Measurements from ENCODE around the gene SPATA12.
"Not testable (repeated sequence)": the region's sequence is repeated elsewhere in the genome, so short reads cannot be mapped to it uniquely, and the experiment has no call there.

The SPATA12 gene

DNA sequence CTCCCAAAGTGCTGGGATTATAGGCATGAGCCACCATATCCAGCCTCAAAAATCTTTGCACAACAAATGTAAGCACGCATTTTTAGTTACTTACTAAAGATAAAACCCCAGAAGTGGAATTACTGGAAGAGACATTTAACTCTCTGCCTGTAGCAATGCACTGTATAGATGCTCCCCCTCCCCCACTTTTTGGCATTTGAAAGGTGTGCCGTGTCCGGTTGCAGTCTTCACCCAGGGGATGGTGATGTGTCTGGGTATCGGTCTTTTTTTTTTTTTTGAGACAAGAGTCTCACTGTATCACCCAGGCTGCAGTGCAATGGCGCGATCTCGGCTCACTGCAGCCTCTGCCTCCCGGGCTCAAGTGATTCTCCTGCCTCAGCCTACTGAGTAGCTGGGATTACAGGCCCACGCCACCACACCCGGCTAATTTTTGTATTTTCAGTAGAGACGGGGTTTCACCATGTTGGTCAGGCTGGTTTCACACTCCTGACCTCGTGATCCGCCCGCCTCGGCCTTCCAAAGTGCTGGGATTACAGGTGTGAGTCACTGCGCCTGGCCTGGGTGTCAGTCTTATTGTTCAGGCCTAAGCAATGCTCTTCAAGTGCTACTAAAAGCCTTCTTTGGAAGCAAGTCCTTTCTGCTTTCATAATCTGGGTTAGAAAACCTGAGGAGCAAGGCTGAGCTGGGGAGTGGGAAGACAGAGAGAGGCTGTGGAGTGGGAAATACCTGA lies 23.0 kb downstream of the SPATA12 start:
- DNase-seq (ENCODE audit: low spot score) = not testable (repeated sequence)

DNA sequence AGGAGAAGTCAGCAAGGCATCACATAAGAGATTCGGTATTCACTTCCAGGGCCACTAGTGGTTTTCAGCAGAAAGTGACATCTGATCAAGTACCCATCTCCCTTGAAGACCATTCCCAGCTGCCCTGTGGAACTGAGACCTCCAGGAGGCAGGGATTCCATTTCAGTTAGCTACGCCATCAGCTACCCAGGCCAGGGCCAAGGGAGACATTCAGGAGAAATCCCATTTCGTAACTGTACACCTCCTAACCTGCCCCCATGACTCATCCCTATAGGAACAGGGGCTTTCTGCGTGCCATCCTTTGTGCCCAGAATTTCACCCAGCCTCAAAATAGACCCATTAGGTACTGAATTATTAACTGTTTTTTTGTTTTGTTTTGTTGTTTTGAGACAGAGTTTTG lies 24.7 kb downstream of the SPATA12 start:
- no peak for DNase-seq (ENCODE audit: low spot score)

DNA sequence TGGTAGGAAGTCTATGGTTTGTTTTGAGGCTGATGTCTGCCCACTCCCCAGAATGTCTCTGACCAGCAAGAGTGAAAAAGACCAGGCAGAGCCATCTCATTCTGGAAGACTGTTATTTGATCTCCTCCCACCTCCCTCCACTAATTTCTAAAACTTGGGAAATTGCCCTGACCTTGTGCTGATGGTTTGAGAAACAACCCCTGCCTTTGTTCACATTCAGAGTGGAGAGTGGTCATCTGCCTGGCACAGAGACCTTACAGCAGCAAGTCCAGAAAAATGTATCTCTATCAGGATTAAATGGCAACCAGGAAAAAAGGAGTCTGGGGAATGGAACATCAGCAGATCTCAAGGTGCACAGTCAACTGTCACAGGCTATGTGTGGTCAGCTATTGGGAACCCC lies 25.7 kb downstream of the SPATA12 start:
- DNase-seq (ENCODE audit: low spot score) = no peak

- no peak for DNase-seq (ENCODE audit: low spot score)
These were observed 27.1 kb downstream of the SPATA12 start for GRCh38 chr3:57087361-57088092.

GRCh38 chr3:57088503-57088902 lies 28.0 kb downstream of the SPATA12 start:
- DNase-seq (ENCODE audit: low spot score) = no peak

DNA sequence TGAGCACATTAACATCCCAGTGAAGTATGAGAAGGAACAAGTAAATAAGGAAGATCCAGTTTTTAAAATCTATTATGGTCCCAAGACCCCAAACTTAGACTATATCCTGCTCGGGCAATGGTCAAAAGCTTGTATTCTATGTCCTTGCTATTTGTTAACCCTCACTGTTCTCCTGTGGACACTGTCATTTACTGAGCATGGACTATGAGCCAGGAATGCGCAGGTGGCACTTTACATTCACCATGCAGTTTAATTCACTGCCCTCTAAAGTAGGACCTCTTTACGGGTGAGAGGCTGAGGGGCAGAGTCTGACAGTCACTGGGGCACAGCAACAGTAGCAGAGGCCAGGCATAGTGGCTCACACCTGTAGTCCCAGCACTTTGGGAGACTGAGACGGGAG lies 28.6 kb downstream of the SPATA12 start:
- DNase-seq (ENCODE audit: low spot score) = no peak

DNA sequence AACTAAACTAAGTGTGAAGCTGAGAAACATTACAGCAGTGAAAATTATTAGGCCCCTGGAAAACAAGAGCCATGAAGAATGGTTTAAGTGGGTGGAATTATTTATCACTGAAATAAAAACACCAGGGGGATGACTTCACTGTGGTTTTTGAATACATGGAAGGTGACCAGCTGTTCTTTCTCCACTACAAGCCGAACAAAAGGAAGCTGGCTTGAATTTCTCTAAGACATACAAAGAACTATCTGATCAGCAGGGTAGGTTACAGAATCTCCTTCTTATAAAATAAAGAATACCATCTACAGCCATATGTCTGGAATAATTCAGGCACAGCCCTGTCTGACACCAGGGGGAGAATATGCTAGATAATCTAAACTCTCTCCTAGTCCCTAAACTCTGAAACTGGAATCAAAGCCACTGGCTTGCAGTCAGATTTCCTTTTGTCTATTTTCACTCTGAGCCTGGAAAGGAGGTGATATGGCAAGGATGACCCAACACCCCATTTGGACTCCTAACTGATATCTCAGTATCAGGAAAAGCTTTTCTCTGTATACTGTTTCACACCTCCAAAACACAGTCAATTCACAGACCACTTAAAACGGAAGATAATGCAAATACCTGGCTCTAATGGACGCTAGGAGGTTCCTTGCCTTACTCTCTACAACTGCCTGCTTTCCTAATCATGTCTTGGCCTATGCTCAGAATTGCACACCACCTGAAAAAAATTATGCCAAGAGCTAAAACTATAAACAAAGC lies 31.2 kb downstream of the SPATA12 start:
- no peak for DNase-seq (ENCODE audit: low spot score)

GRCh38 chr3:57093489-57093888 lies 33.0 kb downstream of the SPATA12 start:
- DNase-seq (ENCODE audit: low spot score) = no peak

- no peak for DNase-seq (ENCODE audit: low spot score)
These were observed 33.6 kb downstream of the SPATA12 start for GRCh38 chr3:57093971-57094535.

GRCh38 chr3:57094575-57094974 lies 34.1 kb downstream of the SPATA12 start:
- DNase-seq (ENCODE audit: low spot score) = no peak

- DNase-seq (ENCODE audit: low spot score) = no peak
These were observed 34.9 kb downstream of the SPATA12 start for GRCh38 chr3:57095363-57095762.

DNA sequence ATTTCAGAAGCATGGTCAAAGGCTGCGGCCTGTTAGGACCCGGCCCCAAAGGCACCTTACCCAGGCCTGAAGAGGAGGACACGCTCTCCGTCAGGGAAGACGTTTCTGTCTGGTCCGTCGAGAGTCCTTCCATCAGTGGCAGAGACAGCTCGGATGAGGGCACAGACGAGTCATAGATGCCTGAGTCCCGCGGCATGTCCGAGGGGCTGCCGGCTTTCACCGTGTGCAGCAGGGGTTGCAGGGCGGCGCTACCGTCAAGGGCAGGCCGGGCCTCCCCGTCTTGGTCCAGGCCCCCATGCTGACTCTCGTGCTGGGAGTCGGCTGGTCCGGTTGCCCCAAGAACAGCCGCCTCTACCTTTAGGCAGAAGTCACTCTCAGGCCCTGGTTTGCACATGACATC lies 37.1 kb downstream of the SPATA12 start:
- DNase-seq (ENCODE audit: low spot score) = no peak

DNA sequence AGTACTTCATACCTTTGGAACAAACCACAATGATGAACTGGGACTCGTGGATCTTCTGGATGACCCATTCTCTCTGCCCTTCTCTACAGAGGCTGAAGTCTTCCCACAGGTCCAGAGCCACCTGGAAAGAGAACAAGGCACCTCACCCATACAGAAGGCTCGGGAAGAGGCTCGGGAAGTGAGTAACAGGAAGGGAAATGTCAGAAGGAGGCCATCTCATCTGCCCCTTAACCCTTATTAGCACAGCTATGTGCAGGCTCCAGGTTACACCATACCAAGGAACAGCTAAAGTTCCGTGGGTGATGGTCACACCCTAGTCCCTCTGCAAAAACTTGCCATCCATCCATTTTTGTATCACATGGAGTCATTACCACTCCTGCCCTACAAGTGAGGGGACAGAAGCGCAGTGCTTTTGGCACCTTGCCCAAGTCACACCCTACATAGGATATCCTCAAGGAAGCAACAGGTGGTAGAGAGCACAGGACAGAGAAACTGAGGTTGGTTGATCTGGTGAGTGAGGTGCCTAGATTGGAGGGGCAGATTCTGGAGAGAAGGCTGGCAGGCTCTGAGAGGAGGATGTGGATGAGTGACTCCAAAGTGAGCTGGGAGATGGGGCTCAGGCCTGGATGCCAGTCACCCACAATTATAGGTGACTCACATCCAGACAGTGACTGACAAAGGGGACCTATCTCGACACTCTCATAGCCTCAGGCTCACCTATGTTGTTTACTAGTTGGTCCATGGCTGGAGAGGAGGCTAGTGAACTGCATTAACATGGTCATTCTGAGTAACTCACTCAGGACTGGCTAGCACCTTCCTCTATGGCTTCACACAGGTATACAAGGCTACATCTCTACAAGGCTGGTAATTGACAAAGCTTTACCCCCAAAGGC lies 38.2 kb downstream of the SPATA12 start:
- no peak for DNase-seq (ENCODE audit: low spot score)

- DNase-seq (ENCODE audit: low spot score) = peak; percentile 74
These were observed 39.7 kb downstream of the SPATA12 start for GRCh38 chr3:57100046-57100695.

- DNase-seq (ENCODE audit: low spot score) = no peak
These were observed 45.1 kb downstream of the SPATA12 start for GRCh38 chr3:57105585-57105984.

DNA sequence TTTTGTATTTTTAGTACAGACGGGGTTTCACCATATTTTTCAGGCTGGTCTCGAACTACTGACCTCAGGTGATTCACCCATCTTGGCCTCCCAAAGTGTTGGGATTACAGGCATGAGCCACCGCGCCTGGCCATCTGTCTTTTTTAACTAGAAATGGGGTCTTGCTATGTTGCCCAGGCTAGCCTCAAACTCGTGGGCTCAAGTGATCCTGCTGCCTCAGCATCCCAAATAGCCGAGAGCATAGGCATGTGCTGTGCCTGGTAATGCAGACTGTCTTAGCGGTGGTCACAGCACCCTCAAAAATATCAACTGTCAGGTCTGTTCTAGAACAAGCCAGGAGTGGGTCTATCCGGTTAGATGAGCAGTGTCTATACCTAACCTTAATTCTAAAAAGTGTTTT lies 48.2 kb downstream of the SPATA12 start:
- DNase-seq (ENCODE audit: low spot score) = no peak

GRCh38 chr3:57109437-57110199 lies 49.2 kb downstream of the SPATA12 start:
- DNase-seq (ENCODE audit: low spot score) = no peak

DNA sequence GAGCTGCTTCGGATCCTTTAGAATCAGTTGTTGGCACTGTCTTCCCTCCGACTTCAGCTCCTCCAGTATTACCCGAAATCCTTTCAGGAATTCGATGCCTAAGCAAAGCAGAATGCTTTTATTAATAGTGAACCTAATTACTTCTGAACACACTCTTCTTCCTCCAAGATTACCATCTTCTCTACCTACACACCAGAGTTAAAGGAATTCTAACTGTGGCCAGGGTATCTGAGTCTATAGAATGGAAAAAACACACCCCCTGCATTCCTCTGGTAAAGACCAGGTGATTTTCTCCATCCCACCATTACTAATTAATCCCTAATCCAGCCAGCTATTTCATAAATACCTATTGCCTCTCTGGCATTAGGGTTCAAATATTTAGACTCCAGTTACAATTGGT lies 49.8 kb downstream of the SPATA12 start:
- no peak for DNase-seq (ENCODE audit: low spot score)

GRCh38 chr3:57110798-57111197 lies 50.3 kb downstream of the SPATA12 start:
- DNase-seq (ENCODE audit: low spot score) = no peak

GRCh38 chr3:57112206-57112605 lies 51.7 kb downstream of the SPATA12 start:
- no peak for DNase-seq (ENCODE audit: low spot score)
